CD14-positive monocyte (primary cell): Measurements from ENCODE around the gene SLC22A12. TPM values are rescaled to one million over a fixed set of nuclear protein-coding genes. Genes with fewer than 3 reads are reported as not detected.

Source experiments
- DNase-seq, 3 donors: peaks; one replicate each; pipeline ENCODE4 v3.0.0-alpha.2; 2011 to 2022
- H2AFZ ChIP-seq: 2 replicates; pipeline ENCODE4 v1.6.0; 2012; ENCODE audit warnings: mild to moderate bottlenecking, low read depth, low read length, inconsistent platforms; ENCODE audit not compliant: insufficient read depth, poor library complexity, severe bottlenecking
- H3K27ac ChIP-seq, 2 donors: 1 replicate in 1 of 2; 2 replicates in 1 of 2; pipeline ENCODE4 v1.5.1; 2012 to 2013; ENCODE audit warnings: low read length in 2 of 2, control low read depth in 1 of 2, inconsistent platforms in 1 of 2, low read depth in 1 of 2, mild to moderate bottlenecking in 1 of 2
- H3K27me3 ChIP-seq, 2 donors: one replicate each; pipeline versions ENCODE4 v1.6.0 to v1.6.1; 2011 to 2013; ENCODE audit warnings: low read length in 2 of 2; ENCODE audit not compliant: control insufficient read depth in 2 of 2, insufficient read depth in 2 of 2
- H3K36me3 ChIP-seq, 2 donors: replicated peaks in 1 of 2; 1 replicate in 1 of 2; 2 replicates in 1 of 2; pipeline versions ENCODE4 v1.5.1 to v1.6.1; 2012 to 2013; ENCODE audit warnings: low read length in 2 of 2, control low read depth in 1 of 2, inconsistent platforms in 1 of 2, mild to moderate bottlenecking in 1 of 2; ENCODE audit not compliant: insufficient read depth in 2 of 2, control insufficient read depth in 1 of 2
- H3K4me1 ChIP-seq, 2 donors: 1 replicate in 1 of 2; 2 replicates in 1 of 2; pipeline versions ENCODE4 v1.5.1 to v1.6.1; 2012 to 2013; ENCODE audit warnings: low read length in 2 of 2, control low read depth in 1 of 2, inconsistent platforms in 1 of 2, mild to moderate bottlenecking in 1 of 2, moderate library complexity in 1 of 2; ENCODE audit not compliant: insufficient read depth in 2 of 2, control insufficient read depth in 1 of 2
- H3K4me2 ChIP-seq: replicated peaks from 2 replicates; pipeline ENCODE3; 2012; ENCODE audit warnings: low read length, moderate library complexity, mild to moderate bottlenecking; ENCODE audit not compliant: poor library complexity, severe bottlenecking; ENCODE audit errors: extremely low read depth
- H3K4me3 ChIP-seq, 3 experiments: fragments of 200-600 bp in 1 of 3; sonication (generic) in 1 of 3; replicated peaks in 1 of 3; 1 replicate in 2 of 3; 2 replicates in 1 of 3; pipeline ENCODE4 v1.5.1; 2011 to 2013; ENCODE audit warnings: low read length in 3 of 3, mild to moderate bottlenecking in 3 of 3, control low read depth in 2 of 3, low read depth in 2 of 3, inconsistent platforms in 1 of 3, moderate library complexity in 1 of 3
- H3K79me2 ChIP-seq: 2 replicates; pipeline ENCODE4 v1.6.0; 2012; ENCODE audit warnings: mild to moderate bottlenecking, control low read depth, inconsistent platforms, low read length, moderate library complexity; ENCODE audit not compliant: insufficient read depth
- H3K9ac ChIP-seq: 2 replicates; pipeline ENCODE4 v1.6.0; 2017; ENCODE audit warnings: low read length, mild to moderate bottlenecking; ENCODE audit not compliant: insufficient read depth, poor library complexity, severe bottlenecking
- H3K9me3 ChIP-seq, 2 donors: replicated peaks in 1 of 2; 1 replicate in 1 of 2; 2 replicates in 1 of 2; pipeline versions ENCODE4 v1.5.1 to v1.6.1; 2012 to 2013; ENCODE audit warnings: low read length in 2 of 2, control low read depth in 1 of 2; ENCODE audit not compliant: control insufficient read depth in 1 of 2, insufficient read depth in 1 of 2
- H4K20me1 ChIP-seq: 2 replicates; pipeline ENCODE4 v1.6.0; 2012; ENCODE audit warnings: mild to moderate bottlenecking, low read length, control low read depth, moderate library complexity; ENCODE audit not compliant: insufficient read depth
- H3K27ac Mint-ChIP-seq, 7 donors: one replicate each; pipeline ENCODE4 v1.8.0; 2020; ENCODE audit warnings: mild to moderate bottlenecking in 7 of 7, mixed read lengths in 7 of 7, moderate library complexity in 6 of 7, inconsistent platforms in 2 of 7
- H3K27me3 Mint-ChIP-seq, 3 donors: one replicate each; pipeline ENCODE4 v1.8.0; 2021 to 2022; ENCODE audit warnings: low read depth in 3 of 3, mild to moderate bottlenecking in 3 of 3, mixed read lengths in 3 of 3, moderate library complexity in 3 of 3, inconsistent platforms in 1 of 3
- H3K36me3 Mint-ChIP-seq, 2 donors: one replicate each; pipeline ENCODE4 v1.8.0; 2020; ENCODE audit warnings: mixed read lengths in 2 of 2, inconsistent platforms in 1 of 2, mild to moderate bottlenecking in 1 of 2
- H3K4me1 Mint-ChIP-seq: one replicate; pipeline ENCODE4 v1.8.0; 2020; ENCODE audit warnings: mild to moderate bottlenecking, mixed read lengths
- H3K4me3 Mint-ChIP-seq, 2 donors: one replicate each; pipeline ENCODE4 v1.8.0; 2020; ENCODE audit warnings: mild to moderate bottlenecking in 2 of 2, mixed read lengths in 2 of 2, moderate library complexity in 1 of 2
- H3K9me3 Mint-ChIP-seq, 7 donors: one replicate each; pipeline ENCODE4 v1.8.0; 2020 to 2022; ENCODE audit warnings: mixed read lengths in 7 of 7, mild to moderate bottlenecking in 6 of 7, moderate library complexity in 6 of 7, inconsistent platforms in 2 of 7
- WGBS: methylation state at CpG from one replicate; pipeline ENCODE4 v1.1.5; 2013; ENCODE audit warnings: missing lambda C conversion rate; ENCODE audit not compliant: insufficient coverage; 5-methylcytosine and 5-hydroxymethylcytosine counted together
- intact Hi-C, 2 donors: fragments of 100-400 bp; cut with micrococcal nuclease; formaldehyde crosslinking; loops; one replicate each; pipeline versions ENCODE4 v1.15.0 to v1.15.1; 2023
- polyA plus RNA-seq, 3 donors: library from polyadenylated mRNA; depleted of rRNA in 1 of 3; unstranded in 2 of 3; stranded (reverse) in 1 of 3; fragments of 300-500 nt in 2 of 3; fragments of >200 nt in 1 of 3; fragmentation: Illumina TruSeq in 2 of 3; gene quantifications; 1 replicate in 2 of 3; 2 replicates in 1 of 3; pipeline ENCODE4 v1.2.3, GENCODE V29; 2012 to 2021
- TF ChIP-seq, protein P1 (sequence below): fragments of 200-600 bp; IDR thresholded peaks from one replicate; pipeline ENCODE4 v1.8.0; 2022; ENCODE audit warnings: antibody characterized with exemption, mild to moderate bottlenecking

SLC22A12 gene
- polyA plus RNA-seq, 3 donors: not detected

DNA sequence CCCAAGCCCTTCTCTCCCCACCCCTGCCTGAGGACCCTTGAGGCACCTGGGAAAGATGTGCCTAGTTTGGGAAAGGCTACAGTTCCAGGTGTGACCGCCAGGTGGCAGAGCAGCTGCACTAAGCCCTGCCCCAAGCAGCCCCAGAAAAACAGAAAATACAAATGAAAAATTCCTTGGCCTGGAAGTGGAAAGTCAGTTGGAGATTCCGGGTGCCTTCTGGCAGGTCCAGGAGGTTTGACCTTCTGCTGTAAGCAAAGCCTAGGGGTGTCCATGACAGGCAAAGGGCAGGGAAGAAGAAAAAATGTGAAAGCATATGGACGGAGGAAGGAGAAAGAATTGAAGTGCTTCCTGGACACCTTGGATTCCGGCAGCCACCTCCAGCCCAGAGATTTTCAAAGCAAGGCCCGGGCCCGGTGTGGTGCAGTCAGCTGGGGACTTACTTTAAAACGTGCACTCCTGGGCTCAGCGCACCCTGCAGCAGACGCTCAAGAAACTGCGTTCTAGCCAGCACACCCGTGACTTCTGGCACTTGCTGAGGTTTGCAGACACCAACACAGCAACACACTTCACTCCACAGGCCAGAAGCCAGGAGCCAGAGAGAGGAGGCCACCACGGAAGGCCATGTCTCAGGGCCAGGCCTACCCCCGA is 37.3 kb upstream of the SLC22A12 start:
- TF ChIP-seq, protein P1, sequence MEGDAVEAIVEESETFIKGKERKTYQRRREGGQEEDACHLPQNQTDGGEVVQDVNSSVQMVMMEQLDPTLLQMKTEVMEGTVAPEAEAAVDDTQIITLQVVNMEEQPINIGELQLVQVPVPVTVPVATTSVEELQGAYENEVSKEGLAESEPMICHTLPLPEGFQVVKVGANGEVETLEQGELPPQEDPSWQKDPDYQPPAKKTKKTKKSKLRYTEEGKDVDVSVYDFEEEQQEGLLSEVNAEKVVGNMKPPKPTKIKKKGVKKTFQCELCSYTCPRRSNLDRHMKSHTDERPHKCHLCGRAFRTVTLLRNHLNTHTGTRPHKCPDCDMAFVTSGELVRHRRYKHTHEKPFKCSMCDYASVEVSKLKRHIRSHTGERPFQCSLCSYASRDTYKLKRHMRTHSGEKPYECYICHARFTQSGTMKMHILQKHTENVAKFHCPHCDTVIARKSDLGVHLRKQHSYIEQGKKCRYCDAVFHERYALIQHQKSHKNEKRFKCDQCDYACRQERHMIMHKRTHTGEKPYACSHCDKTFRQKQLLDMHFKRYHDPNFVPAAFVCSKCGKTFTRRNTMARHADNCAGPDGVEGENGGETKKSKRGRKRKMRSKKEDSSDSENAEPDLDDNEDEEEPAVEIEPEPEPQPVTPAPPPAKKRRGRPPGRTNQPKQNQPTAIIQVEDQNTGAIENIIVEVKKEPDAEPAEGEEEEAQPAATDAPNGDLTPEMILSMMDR: peak; percentile 99

DNA sequence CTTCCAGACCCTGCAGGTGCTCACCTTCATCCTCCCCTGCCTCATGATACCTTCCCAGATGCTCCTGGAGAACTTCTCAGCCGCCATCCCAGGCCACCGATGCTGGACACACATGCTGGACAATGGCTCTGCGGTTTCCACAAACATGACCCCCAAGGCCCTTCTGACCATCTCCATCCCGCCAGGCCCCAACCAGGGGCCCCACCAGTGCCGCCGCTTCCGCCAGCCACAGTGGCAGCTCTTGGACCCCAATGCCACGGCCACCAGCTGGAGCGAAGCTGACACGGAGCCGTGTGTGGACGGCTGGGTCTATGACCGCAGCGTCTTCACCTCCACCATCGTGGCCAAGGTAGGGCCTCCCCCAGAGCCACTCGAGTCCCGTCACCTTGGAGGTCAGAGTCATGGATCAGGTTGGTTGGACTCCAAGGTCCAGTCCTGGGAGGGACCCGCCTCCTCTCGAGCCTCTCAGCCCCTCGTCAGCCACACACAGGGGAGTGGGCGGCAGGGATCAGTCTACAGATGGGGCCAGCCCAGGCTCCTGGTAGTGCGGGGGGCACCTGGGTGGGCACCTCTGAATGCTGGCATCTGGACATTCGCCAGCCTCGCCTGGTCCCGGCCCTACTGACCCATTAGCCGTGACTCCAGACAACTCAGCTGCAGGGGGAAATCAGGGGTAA is 34.8 kb upstream of the SLC22A12 start:
- Mint-ChIP-seq H3K4me1 (peaks cover 14% of the 10 kb centered on the region), H3K36me3 (no peaks in the 10 kb centered on the region), H3K27me3 (peaks cover 4 to 12% (median 4%) of the 10 kb centered on the region in 3 donors), H3K4me3 (no peak overlapping the region), H3K9me3 (peaks cover 0 to 4% (median 0%) of the 10 kb centered on the region in 7 donors), H3K27ac (no peak overlapping the region)
- WGBS: 98% methylated on average over 23 of the region's 26 CpGs
- no peaks in the 10 kb centered on the region for H3K27me3 ChIP-seq
- H3K27ac ChIP-seq: no peak overlapping the region
- no peak overlapping the region for H3K9ac ChIP-seq
- no peaks in the 10 kb centered on the region for H4K20me1 ChIP-seq
- H3K79me2 ChIP-seq: no peaks in the 10 kb centered on the region
- H3K4me3 ChIP-seq: no peak overlapping the region
- TF ChIP-seq, protein P1: no peak
- no peak overlapping the region for H2AFZ ChIP-seq
- no peak for DNase-seq
- H3K4me1 ChIP-seq: peaks cover 6 to 9% of the 10 kb centered on the region in 2 donors
- no peaks in the 10 kb centered on the region for H3K9me3 ChIP-seq
- H3K4me2 ChIP-seq: no peak overlapping the region
- intact Hi-C loops: no loop called here
- no peaks in the 10 kb centered on the region for H3K36me3 ChIP-seq

More for the DNA sequence above, 37.3 kb upstream of the SLC22A12 start:
- Histone ChIP-seq H2AFZ (no peak overlapping the region), H3K9me3 (no peaks in the 10 kb centered on the region), H3K4me2 (no peak overlapping the region), H3K9ac (no peak overlapping the region), H3K27ac (no peak overlapping the region), H3K36me3 (no peaks in the 10 kb centered on the region), H4K20me1 (no peaks in the 10 kb centered on the region), H3K4me1 (peaks cover 6 to 9% of the 10 kb centered on the region in 2 donors), H3K27me3 (no peaks in the 10 kb centered on the region), H3K4me3 (no peak overlapping the region), H3K79me2 (no peaks in the 10 kb centered on the region)
- H3K4me1 Mint-ChIP-seq: peaks cover 14% of the 10 kb centered on the region
- 45% methylated on average over 11 of the region's 13 CpGs for WGBS
- H3K27ac Mint-ChIP-seq: peak overlapping the region in 1 of 7 donors; percentile 11
- peak overlapping the region in 1 of 2 donors; percentile 35 for H3K4me3 Mint-ChIP-seq
- peak; percentile 32 to 63 (median 55) for DNase-seq
- H3K27me3 Mint-ChIP-seq: peaks cover 2 to 10% (median 4%) of the 10 kb centered on the region in 3 donors
- intact Hi-C loops: loop anchor here (2.0 to 5.0 kb wide), 2 partner anchors 99 to 169 kb away; partner anchors contain the start of gene NRXN2 (in 1 of the 2)
- H3K36me3 Mint-ChIP-seq: no peaks in the 10 kb centered on the region
- peaks cover 0 to 6% (median 0%) of the 10 kb centered on the region in 7 donors for H3K9me3 Mint-ChIP-seq
